GM23248 (cell line): ENCODE results near the gene CST6. TPM values are rescaled to one million over a fixed set of nuclear protein-coding genes. Genes with fewer than 3 reads are reported as not detected.

Experiments used
- DNase-seq: peaks from one replicate; pipeline ENCODE4 v3.0.0-alpha.2; 2015
- H2AFZ ChIP-seq: fragments of 200-600 bp; sonication (generic); 2 replicates; pipeline ENCODE4 v1.6.1; 2016; ENCODE audit warnings: antibody characterized with exemption
- H3F3A ChIP-seq: fragments of 200-600 bp; sonication (generic); 2 replicates; pipeline ENCODE4 v1.6.1; 2016; ENCODE audit warnings: mild to moderate bottlenecking, antibody characterized with exemption, mixed run types; ENCODE audit not compliant: insufficient read depth
- H3K27ac ChIP-seq: fragments of 200-600 bp; sonication (generic); 2 replicates; pipeline ENCODE4 v1.5.1; 2016; ENCODE audit warnings: mild to moderate bottlenecking
- H3K27me3 ChIP-seq: fragments of 200-600 bp; sonication (generic); replicated peaks from 2 replicates; pipeline ENCODE4 v1.6.1; 2016; ENCODE audit warnings: mild to moderate bottlenecking; ENCODE audit not compliant: insufficient read depth
- H3K36me3 ChIP-seq: fragments of 200-600 bp; sonication (generic); 2 replicates; pipeline ENCODE4 v1.6.1; 2016; ENCODE audit warnings: low read depth, mild to moderate bottlenecking
- H3K4me1 ChIP-seq: fragments of 200-600 bp; sonication (generic); 2 replicates; pipeline ENCODE4 v1.6.1; 2016; ENCODE audit warnings: mild to moderate bottlenecking; ENCODE audit not compliant: insufficient read depth
- H3K4me2 ChIP-seq: fragments of 200-600 bp; sonication (generic); one replicate; pipeline ENCODE4 v1.6.1; 2016; ENCODE audit warnings: mild to moderate bottlenecking; ENCODE audit not compliant: unreplicated experiment
- H3K4me3 ChIP-seq: fragments of 200-600 bp; sonication (generic); 2 replicates; pipeline ENCODE4 v1.5.1; 2016; ENCODE audit warnings: mild to moderate bottlenecking
- H3K79me2 ChIP-seq: fragments of 200-600 bp; sonication (generic); 2 replicates; pipeline ENCODE4 v1.6.1; 2016; ENCODE audit warnings: mild to moderate bottlenecking; ENCODE audit not compliant: insufficient read depth
- H3K9ac ChIP-seq: fragments of 200-600 bp; sonication (generic); 2 replicates; pipeline ENCODE4 v1.6.1; 2016; ENCODE audit warnings: mild to moderate bottlenecking
- H3K9me2 ChIP-seq: fragments of 200-600 bp; sonication (generic); 2 replicates; pipeline ENCODE4 v1.6.1; 2016; ENCODE audit warnings: mixed run types, mild to moderate bottlenecking, moderate library complexity; ENCODE audit not compliant: insufficient read depth
- H3K9me3 ChIP-seq: fragments of 200-600 bp; sonication (generic); one replicate; pipeline ENCODE4 v1.6.1; 2017; ENCODE audit warnings: low read depth
- H4K20me1 ChIP-seq: fragments of 200-600 bp; sonication (generic); 2 replicates; pipeline ENCODE4 v1.6.0; 2016; ENCODE audit not compliant: insufficient read depth
- EZH2 ChIP-seq: fragments of 200-600 bp; sonication (generic); IDR thresholded peaks from 2 replicates; pipeline ENCODE4 v1.6.1; 2018; ENCODE audit warnings: antibody characterized with exemption, mild to moderate bottlenecking; ENCODE audit not compliant: insufficient read depth, poor library complexity, severe bottlenecking
- EZH2phosphoT487 ChIP-seq: fragments of 200-600 bp; sonication (generic); IDR thresholded peaks from 2 replicates; pipeline ENCODE4 v1.6.1; 2018; ENCODE audit warnings: antibody characterized with exemption, moderate library complexity, mild to moderate bottlenecking, low read depth; ENCODE audit not compliant: insufficient read depth
- WGBS, 2 experiments: methylation state at CpG; one replicate each; pipeline ENCODE4 v1.1.6; 2015 to 2017; ENCODE audit warnings: low lambda C conversion rate in 2 of 2, low coverage in 1 of 2; ENCODE audit errors: missing lambda C conversion rate in 2 of 2; 5-methylcytosine and 5-hydroxymethylcytosine counted together
- in situ Hi-C: fragments of 300-500 bp; cut with MboI; formaldehyde crosslinking; loops from 2 replicates; pipeline ENCODE4 v1.15.0; 2020
- polyA plus RNA-seq: library from polyadenylated mRNA; unstranded; fragments of >200 nt; fragmentation: Nextera tagmentation; extraction: Ambion mirVana; gene quantifications from 2 replicates; pipeline ENCODE4 v1.2.1, GENCODE V29; 2016
- total RNA-seq: library from RNA; depleted of rRNA; stranded (reverse); fragments of >200 nt; shearing (Covaris generic); gene quantifications from 2 replicates; pipeline ENCODE4 v1.2.3, GENCODE V29; 2014

Gene CST6
- total and polyA plus RNA-seq, 2 experiments from 2014 or later = 21.9 to 35.1 TPM

DNA sequence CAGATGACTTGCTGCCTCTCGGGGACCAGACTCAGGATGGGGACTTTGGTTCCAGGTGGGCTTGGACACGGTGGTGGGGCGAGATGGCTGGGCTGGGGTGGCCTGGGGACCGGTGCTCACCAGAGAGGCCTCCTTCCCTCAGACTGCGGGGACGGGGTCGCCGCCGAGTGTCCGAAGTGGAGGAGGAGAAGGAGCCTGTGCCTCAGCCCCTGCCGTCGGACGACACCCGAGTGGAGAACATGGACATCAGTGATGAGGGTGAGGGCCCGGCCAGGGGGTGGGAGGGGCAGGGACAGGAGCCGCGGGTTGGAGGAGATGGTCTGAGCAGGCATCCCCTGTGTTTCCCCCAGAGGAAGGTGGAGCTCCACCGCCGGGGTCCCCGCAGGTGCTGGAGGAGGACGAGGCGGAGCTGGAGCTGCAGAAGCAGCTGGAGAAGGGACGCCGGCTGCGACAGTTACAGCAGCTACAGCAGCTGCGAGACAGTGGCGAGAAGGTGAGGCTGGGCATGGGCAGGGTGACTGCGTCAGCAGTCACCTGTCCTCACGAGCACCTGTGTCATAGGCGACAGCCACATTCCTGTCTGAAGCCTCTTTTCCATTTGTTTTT, 44.4 kb upstream of the CST6 start:
- Histone ChIP-seq H3K4me2 (no peak overlapping the region), H3K9me3 (no peaks in the 10 kb centered on the region), H3K4me3 (no peak overlapping the region), H3K27ac (no peak overlapping the region), H3K27me3 (no peaks in the 10 kb centered on the region), H3K9ac (no peak overlapping the region), H3F3A (peaks cover 10% of the 10 kb centered on the region; the same call in 1 of the 2 replicates), H3K36me3 (peaks cover 11% of the 10 kb centered on the region; the same call in 1 of the 2 replicates), H2AFZ (no peak overlapping the region), H3K9me2 (no peaks in the 10 kb centered on the region), H4K20me1 (no peaks in the 10 kb centered on the region), H3K79me2 (peaks cover 65% of the 10 kb centered on the region), H3K4me1 (peaks cover 16% of the 10 kb centered on the region)
- 94 to 97% methylated on average over 17 to 30 of the region's 30 CpGs for WGBS, 2 experiments
- no peak for DNase-seq
- TF ChIP-seq EZH2phosphoT487 = no peak
- no peak for TF ChIP-seq EZH2
- in situ Hi-C loops = no loop called here

DNA sequence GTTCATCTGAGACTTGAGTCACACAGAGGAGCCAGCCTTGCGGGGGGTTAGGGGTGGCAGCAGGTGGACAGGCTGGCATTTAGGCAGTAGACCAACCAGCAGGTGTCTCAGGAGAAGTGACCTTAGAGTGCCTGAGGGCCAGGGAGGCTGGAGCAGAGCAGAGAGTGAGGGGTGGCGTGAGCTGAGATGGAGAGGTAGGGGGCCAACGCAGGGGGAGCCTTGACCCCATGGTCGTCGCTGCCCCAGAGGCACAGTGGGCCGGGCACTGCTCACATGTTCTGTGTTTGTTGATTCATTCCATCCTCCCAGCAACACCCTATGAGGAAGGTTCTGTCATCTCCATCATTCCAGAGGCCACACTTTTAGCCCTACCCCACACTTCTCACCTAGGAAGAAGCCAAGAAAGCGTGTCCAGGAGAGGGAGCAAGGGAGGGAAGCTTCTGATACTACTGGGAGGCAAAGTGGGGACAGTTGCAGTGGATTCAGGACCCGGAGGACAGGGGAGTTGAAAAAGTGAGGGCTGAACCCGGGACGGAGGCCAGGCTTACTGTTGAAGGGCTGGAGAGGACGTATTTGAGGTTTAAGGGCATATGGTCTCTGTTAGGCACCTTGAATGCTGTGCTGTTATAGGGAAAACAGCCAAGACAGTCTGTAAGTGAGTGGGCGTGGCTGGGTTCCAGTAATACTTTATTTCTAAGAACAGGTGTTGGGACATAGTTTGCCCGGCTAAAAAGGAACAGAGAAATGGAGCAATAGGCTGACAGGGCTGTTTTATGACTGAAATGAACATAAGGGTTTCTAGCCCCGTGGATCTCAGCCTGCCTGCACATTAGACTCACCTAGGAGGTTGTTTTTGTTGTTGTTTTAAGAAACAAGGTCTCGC, 43.0 kb upstream of the CST6 start:
- peaks cover 51% of the 10 kb centered on the region for H3K79me2 ChIP-seq
- 83 to 89% methylated on average over 15 of the region's 15 CpGs for WGBS, 2 experiments
- in situ Hi-C loops = no loop called here
- H3K27ac ChIP-seq = no peak overlapping the region
- no peak overlapping the region for H3K4me2 ChIP-seq
- TF ChIP-seq EZH2 (no peak), EZH2phosphoT487 (no peak)
- H3K4me3 ChIP-seq = no peak overlapping the region
- H3K9me3 ChIP-seq = no peaks in the 10 kb centered on the region
- H3F3A ChIP-seq = peaks cover 13% of the 10 kb centered on the region; the same call in 1 of the 2 replicates
- peaks cover 2% of the 10 kb centered on the region; the same call in 1 of the 2 replicates for H3K4me1 ChIP-seq
- H3K9ac ChIP-seq = no peak overlapping the region
- H2AFZ ChIP-seq = no peak overlapping the region
- no peaks in the 10 kb centered on the region for H4K20me1 ChIP-seq
- DNase-seq = peak; percentile 19
- H3K36me3 ChIP-seq = peaks cover 11% of the 10 kb centered on the region; the same call in 1 of the 2 replicates
- no peaks in the 10 kb centered on the region for H3K27me3 ChIP-seq
- H3K9me2 ChIP-seq = no peaks in the 10 kb centered on the region

- H3K9me2 ChIP-seq = no peaks in the 10 kb centered on the region
- TF ChIP-seq EZH2 (no peak), EZH2phosphoT487 (no peak)
- peaks cover 26% of the 10 kb centered on the region for H3K79me2 ChIP-seq
- H3K36me3 ChIP-seq = no peaks in the 10 kb centered on the region
- no peaks in the 10 kb centered on the region for H3K4me1 ChIP-seq
- no peak overlapping the region for H3K4me2 ChIP-seq
- DNase-seq = no peak
- 95 to 99% methylated on average over 8 of the region's 8 CpGs for WGBS, 2 experiments
- H3K4me3 ChIP-seq = no peak overlapping the region
- H3F3A ChIP-seq = peaks cover 13% of the 10 kb centered on the region; the same call in 1 of the 2 replicates
- no peaks in the 10 kb centered on the region for H4K20me1 ChIP-seq
- no peaks in the 10 kb centered on the region for H3K9me3 ChIP-seq
- no peak overlapping the region for H3K9ac ChIP-seq
- H3K27ac ChIP-seq = no peak overlapping the region
- H2AFZ ChIP-seq = no peak overlapping the region
- in situ Hi-C loops = no loop called here
- no peaks in the 10 kb centered on the region for H3K27me3 ChIP-seq
These were observed 39.7 kb upstream of the CST6 start for GRCh38 chr11:65972116-65972515.

- no peak overlapping the region for H2AFZ ChIP-seq
- peaks cover 20% of the 10 kb centered on the region for H3K79me2 ChIP-seq
- H3K9me3 ChIP-seq = no peaks in the 10 kb centered on the region
- H3K27me3 ChIP-seq = no peaks in the 10 kb centered on the region
- peaks cover 13% of the 10 kb centered on the region; the same call in 1 of the 2 replicates for H3F3A ChIP-seq
- H3K36me3 ChIP-seq = no peaks in the 10 kb centered on the region; the same call in 1 of the 2 replicates
- H3K9me2 ChIP-seq = no peaks in the 10 kb centered on the region
- 66 to 71% methylated on average over 10 to 13 of the region's 13 CpGs for WGBS, 2 experiments
- H4K20me1 ChIP-seq = no peaks in the 10 kb centered on the region
- no peak overlapping the region for H3K4me2 ChIP-seq
- H3K4me1 ChIP-seq = no peaks in the 10 kb centered on the region
- TF ChIP-seq EZH2phosphoT487 (no peak), EZH2 (no peak)
- no peak overlapping the region for H3K9ac ChIP-seq
- no peak overlapping the region for H3K4me3 ChIP-seq
- no peak overlapping the region for H3K27ac ChIP-seq
- peak; percentile 68 for DNase-seq
- in situ Hi-C loops = no loop called here
These were observed 38.2 kb upstream of the CST6 start for GRCh38 chr11:65973439-65974110.
